NCI-H2196 (cell line): Measurements from ENCODE around the gene CHTF18.

Source experiments
- DNase-seq: peaks from one replicate; lab custom pipeline; 2025; ENCODE audit not compliant: unreplicated experiment; lab: John Stamatoyannopoulos, UW

The CHTF18 gene

GRCh38 chr16:760065-760464 is 28.4 kb upstream of the CHTF18 start:
- no peak for DNase-seq

- no peak for DNase-seq
These were observed 27.7 kb upstream of the CHTF18 start, which contains the start of gene MSLN for GRCh38 chr16:760545-761343. Gene MSLN (plus strand): TSS chr16:760734. CDS start chr16:762681, 1,947 bp downstream.

GRCh38 chr16:761625-762513 is 26.6 kb upstream of the CHTF18 start:
- DNase-seq: no peak

GRCh38 chr16:762595-763268 is 25.7 kb upstream of the CHTF18 start:
- DNase-seq: no peak

GRCh38 chr16:763369-764183 is 24.8 kb upstream of the CHTF18 start:
- DNase-seq: no peak

- DNase-seq: no peak
These were observed 24.2 kb upstream of the CHTF18 start for GRCh38 chr16:764184-764750.

GRCh38 chr16:764848-765487 is 23.5 kb upstream of the CHTF18 start:
- no peak for DNase-seq

- no peak for DNase-seq
These were observed 22.9 kb upstream of the CHTF18 start for GRCh38 chr16:765488-765865.

- no peak for DNase-seq
These were observed 22.2 kb upstream of the CHTF18 start for GRCh38 chr16:766008-766819.

- no peak for DNase-seq
These were observed 21.4 kb upstream of the CHTF18 start for GRCh38 chr16:766820-767640.

GRCh38 chr16:767743-768235 is 20.6 kb upstream of the CHTF18 start:
- DNase-seq: no peak

GRCh38 chr16:768428-768827 is 20.0 kb upstream of the CHTF18 start:
- DNase-seq: no peak

- no peak for DNase-seq
These were observed 19.1 kb upstream of the CHTF18 start for GRCh38 chr16:769184-769784.

- no peak for DNase-seq
These were observed 18.5 kb upstream of the CHTF18 start for GRCh38 chr16:769934-770333.

GRCh38 chr16:770411-770810 is 18.0 kb upstream of the CHTF18 start:
- no peak for DNase-seq

GRCh38 chr16:772959-773358 is 15.5 kb upstream of the CHTF18 start:
- no peak for DNase-seq
